Progenitor cell of endocrine pancreas (in vitro differentiated cells): ENCODE measurements around the gene CCDC40. TPM values are rescaled to one million over a fixed set of nuclear protein-coding genes. Genes with fewer than 3 reads are reported as not detected.
A peak's percentile ranks its signal among the peaks of the same experiment; 100 is the strongest.

Experiments
- DNase-seq: peaks from one replicate; pipeline ENCODE4 v3.0.0; 2021; ENCODE audit warnings: low spot score; ENCODE audit not compliant: unreplicated experiment
- H3K27ac Mint-ChIP-seq: 2 replicates; pipeline ENCODE4 v1.8.0; 2021; ENCODE audit warnings: mild to moderate bottlenecking, moderate library complexity, mixed read lengths
- H3K27me3 Mint-ChIP-seq: 2 replicates; pipeline ENCODE4 v1.8.0; 2021; ENCODE audit warnings: mixed read lengths
- H3K36me3 Mint-ChIP-seq: 2 replicates; pipeline ENCODE4 v1.8.0; 2022; ENCODE audit warnings: mixed read lengths; ENCODE audit not compliant: insufficient read depth
- H3K4me1 Mint-ChIP-seq: 2 replicates; pipeline ENCODE4 v1.8.0; 2021; ENCODE audit warnings: low read depth, mixed read lengths
- H3K4me3 Mint-ChIP-seq: 2 replicates; pipeline ENCODE4 v1.8.0; 2021; ENCODE audit warnings: low read depth, mild to moderate bottlenecking, moderate library complexity, mixed read lengths
- H3K9me3 Mint-ChIP-seq: 2 replicates; pipeline ENCODE4 v1.8.0; 2021; ENCODE audit warnings: low read depth, mixed read lengths
- CTCF ChIP-seq: fragments of 200-600 bp; sonication (generic); IDR thresholded peaks from one replicate; pipeline ENCODE4 v1.5.0; 2021; ENCODE audit warnings: antibody characterized with exemption, mild to moderate bottlenecking; ENCODE audit not compliant: unreplicated experiment
- total RNA-seq: library from RNA; stranded (reverse); gene quantifications from 2 replicates; pipeline ENCODE4 v1.2.1, GENCODE V29; 2021

CCDC40 gene
- total RNA-seq, 1 donor from 2014 or later = 26.9 TPM

GRCh38 chr17:79989106-79989835 is 47.2 kb upstream of the CCDC40 start:
- Mint-ChIP-seq H3K4me1 (peaks cover 49% of the 10 kb centered on the region), H3K27me3 (no peaks in the 10 kb centered on the region), H3K9me3 (no peaks in the 10 kb centered on the region), H3K4me3 (peak overlapping the region; percentile 31), H3K27ac (no peak overlapping the region), H3K36me3 (no peaks in the 10 kb centered on the region)
- no peak for DNase-seq
- TF ChIP-seq CTCF = no peak

GRCh38 chr17:79990051-79990592 is 46.3 kb upstream of the CCDC40 start:
- no peak for DNase-seq
- no peak for TF ChIP-seq CTCF
- H3K9me3 Mint-ChIP-seq = no peaks in the 10 kb centered on the region
- no peak overlapping the region for H3K4me3 Mint-ChIP-seq
- H3K27ac Mint-ChIP-seq = no peak overlapping the region
- H3K27me3 Mint-ChIP-seq = no peaks in the 10 kb centered on the region
- peaks cover 49% of the 10 kb centered on the region for H3K4me1 Mint-ChIP-seq
- no peaks in the 10 kb centered on the region for H3K36me3 Mint-ChIP-seq

DNA sequence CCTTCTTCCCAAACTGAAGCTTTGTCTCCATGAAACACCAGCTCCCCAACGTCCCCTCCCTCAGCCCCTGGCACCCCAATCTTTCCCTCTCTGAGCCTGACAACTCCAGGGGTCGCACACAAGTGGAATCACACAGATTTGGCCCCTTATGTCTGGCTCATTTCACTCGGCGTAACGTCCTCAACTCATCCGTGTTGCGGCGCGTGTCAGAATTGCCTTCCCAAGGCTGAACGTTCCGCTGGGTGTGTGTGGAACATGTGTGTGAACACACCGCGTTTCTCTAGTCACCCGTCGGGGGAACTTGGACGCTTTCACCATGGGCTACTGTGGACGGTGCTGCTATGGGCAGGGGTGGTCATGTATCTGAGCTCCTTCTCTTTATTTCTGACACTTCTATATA is 45.7 kb upstream of the CCDC40 start:
- Mint-ChIP-seq H3K4me3 (no peak overlapping the region), H3K27ac (no peak overlapping the region), H3K27me3 (no peaks in the 10 kb centered on the region), H3K4me1 (peaks cover 47% of the 10 kb centered on the region), H3K9me3 (no peaks in the 10 kb centered on the region), H3K36me3 (no peaks in the 10 kb centered on the region)
- no peak for TF ChIP-seq CTCF
- DNase-seq = no peak

GRCh38 chr17:79991140-79991923 is 45.1 kb upstream of the CCDC40 start:
- no peaks in the 10 kb centered on the region for H3K27me3 Mint-ChIP-seq
- H3K9me3 Mint-ChIP-seq = no peaks in the 10 kb centered on the region
- peak; percentile 68 for TF ChIP-seq CTCF
- H3K27ac Mint-ChIP-seq = peak overlapping the region; percentile 85
- DNase-seq = peak; percentile 69
- H3K36me3 Mint-ChIP-seq = no peaks in the 10 kb centered on the region
- peaks cover 47% of the 10 kb centered on the region for H3K4me1 Mint-ChIP-seq
- H3K4me3 Mint-ChIP-seq = no peak overlapping the region

GRCh38 chr17:79991924-79992648 is 44.4 kb upstream of the CCDC40 start:
- Mint-ChIP-seq H3K4me3 (peak overlapping the region; percentile 55), H3K27ac (peak overlapping the region; percentile 89), H3K36me3 (peaks cover 2% of the 10 kb centered on the region), H3K27me3 (no peaks in the 10 kb centered on the region), H3K4me1 (peaks cover 47% of the 10 kb centered on the region), H3K9me3 (no peaks in the 10 kb centered on the region)
- no peak for DNase-seq
- peak; percentile 28 for TF ChIP-seq CTCF
